GM18858 (cell line): ENCODE data around the gene ZNF860.
A peak's percentile ranks its signal among the peaks of the same experiment; 100 is the strongest.
"Not testable (repeated sequence)": the region's sequence is repeated elsewhere in the genome, so short reads cannot be mapped to it uniquely, and the experiment has no call there.

Experiments
- ATAC-seq: cut with Tn5 transposase; IDR thresholded peaks from one replicate; pipeline ENCODE4 v1.9.1; 2021; ENCODE audit not compliant: unreplicated experiment

The ZNF860 gene

GRCh38 chr3:31960793-31961431, 20.6 kb upstream of the ZNF860 start:
- no peak for ATAC-seq

GRCh38 chr3:31962801-31963205, 18.7 kb upstream of the ZNF860 start:
- no peak for ATAC-seq

- no peak for ATAC-seq
These were observed 14.5 kb upstream of the ZNF860 start for GRCh38 chr3:31966978-31967591.

GRCh38 chr3:31967592-31967991, 14.0 kb upstream of the ZNF860 start:
- no peak for ATAC-seq

- ATAC-seq: no peak
These were observed 13.1 kb upstream of the ZNF860 start for GRCh38 chr3:31968369-31968926.

- no peak for ATAC-seq
These were observed 12.6 kb upstream of the ZNF860 start for GRCh38 chr3:31968927-31969418.

GRCh38 chr3:31971607-31972006, 9.9 kb upstream of the ZNF860 start:
- ATAC-seq: no peak

- no peak for ATAC-seq
These were observed 8.5 kb upstream of the ZNF860 start for GRCh38 chr3:31973081-31973480.

- ATAC-seq: no peak
These were observed 7.7 kb upstream of the ZNF860 start for GRCh38 chr3:31973837-31974236.

- no peak for ATAC-seq
These were observed 7.1 kb upstream of the ZNF860 start for GRCh38 chr3:31974471-31974870.

GRCh38 chr3:31974964-31975363, 6.6 kb upstream of the ZNF860 start:
- no peak for ATAC-seq

- ATAC-seq: no peak
These were observed 5.2 kb upstream of the ZNF860 start for GRCh38 chr3:31976302-31976701.

GRCh38 chr3:31977736-31978135, 3.8 kb upstream of the ZNF860 start:
- no peak for ATAC-seq

- ATAC-seq: no peak
These were observed 3.0 kb upstream of the ZNF860 start for GRCh38 chr3:31978553-31978952.

- ATAC-seq: peak; percentile 76
These were observed 2.4 kb upstream of the ZNF860 start for GRCh38 chr3:31979001-31979697.

GRCh38 chr3:31980530-31981205, 882 bp upstream of the ZNF860 start:
- ATAC-seq: no peak

- no peak for ATAC-seq
These were observed 2.8 kb downstream of the ZNF860 start for GRCh38 chr3:31984321-31984720.

GRCh38 chr3:31985831-31986230, 4.3 kb downstream of the ZNF860 start:
- no peak for ATAC-seq

GRCh38 chr3:31988271-31988670, 6.7 kb downstream of the ZNF860 start:
- no peak for ATAC-seq

- ATAC-seq: not testable (repeated sequence)
These were observed 11.4 kb downstream of the ZNF860 start for GRCh38 chr3:31992995-31993394.

GRCh38 chr3:31993843-31994242, 12.3 kb downstream of the ZNF860 start:
- ATAC-seq: no peak
